T-helper 2 cell treated with Interferon-gamma antibody and Interleukin-4, amounts not matched to agents 5 μg/mL and 100 μg/mL, for 36 hours (primary cell): ENCODE measurements around the gene OBSCN.
"Not testable (repeated sequence)": the region's sequence is repeated elsewhere in the genome, so short reads cannot be mapped to it uniquely, and the experiment has no call there.

Experiments used
- DNase-seq: peaks from one replicate; pipeline ENCODE4 v3.0.0; 2021; ENCODE audit warnings: low spot score
- H3K27ac Mint-ChIP-seq: one replicate; pipeline ENCODE4 v1.8.0; 2021; ENCODE audit warnings: mild to moderate bottlenecking, mixed read lengths
- H3K27me3 Mint-ChIP-seq: one replicate; pipeline ENCODE4 v1.8.0; 2021; ENCODE audit warnings: low read depth, mixed read lengths
- H3K36me3 Mint-ChIP-seq: one replicate; pipeline ENCODE4 v1.8.0; 2021; ENCODE audit warnings: low read depth, mixed read lengths
- H3K4me1 Mint-ChIP-seq: one replicate; pipeline ENCODE4 v1.8.0; 2021; ENCODE audit warnings: low read depth, mixed read lengths
- H3K4me3 Mint-ChIP-seq: one replicate; pipeline ENCODE4 v1.8.0; 2022; ENCODE audit warnings: mild to moderate bottlenecking, moderate library complexity, mixed read lengths
- H3K9me3 Mint-ChIP-seq: one replicate; pipeline ENCODE4 v1.8.0; 2021; ENCODE audit warnings: mixed read lengths

The OBSCN gene

DNA sequence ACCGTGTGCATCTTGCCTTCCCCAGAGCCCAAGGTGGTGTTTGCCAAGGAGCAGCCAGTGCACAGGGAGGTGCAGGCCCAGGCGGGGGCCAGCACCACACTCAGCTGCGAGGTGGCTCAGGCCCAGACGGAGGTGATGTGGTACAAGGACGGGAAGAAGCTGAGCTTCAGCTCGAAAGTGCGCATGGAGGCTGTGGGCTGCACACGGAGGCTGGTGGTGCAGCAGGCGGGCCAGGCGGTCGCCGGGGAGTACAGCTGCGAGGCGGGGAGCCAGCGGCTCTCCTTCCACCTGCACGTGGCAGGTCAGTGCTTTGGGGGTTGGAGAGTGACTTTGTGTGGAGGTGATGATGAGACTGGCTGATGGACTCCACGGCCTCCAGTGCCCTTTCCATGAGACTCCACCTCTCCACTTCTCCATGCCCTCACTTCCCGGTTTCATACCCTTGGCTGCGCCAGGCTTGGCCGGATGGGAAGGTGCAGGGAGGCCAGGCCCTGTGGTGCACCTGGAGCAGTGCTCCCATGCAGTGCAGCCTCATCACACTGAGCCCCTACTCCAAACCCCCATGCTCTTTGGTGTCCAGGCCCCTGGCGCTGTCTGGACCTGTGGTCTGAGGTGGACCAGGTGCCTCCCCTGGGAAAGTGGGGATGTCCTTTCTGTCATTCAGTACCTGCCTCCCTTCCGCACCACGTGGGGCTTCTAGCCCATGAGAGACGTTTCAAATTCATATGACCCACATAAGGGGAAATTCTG is 49.0 kb downstream of the OBSCN start:
- no peaks in the 10 kb centered on the region for H3K27me3 Mint-ChIP-seq

DNA sequence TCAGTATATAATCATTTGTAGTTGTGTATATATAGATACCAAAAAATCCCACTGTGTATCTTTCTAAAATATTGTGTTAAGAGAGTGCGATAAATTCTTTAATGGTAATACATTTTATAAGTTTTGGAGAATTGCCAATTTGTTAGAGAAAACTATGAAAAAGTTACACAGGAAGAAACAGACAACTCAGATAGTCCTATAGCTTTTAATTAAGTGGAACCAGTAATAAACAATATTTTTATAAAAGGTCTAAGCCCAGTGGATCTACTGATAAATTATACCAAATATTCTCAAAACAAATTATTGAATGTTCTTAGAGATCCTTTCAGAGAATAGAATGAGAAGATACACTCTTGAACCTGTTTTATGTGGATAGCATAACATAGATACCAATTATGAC is 50.6 kb downstream of the OBSCN start:
- H3K36me3 Mint-ChIP-seq, result peaks cover 12% of the 10 kb centered on the region

More for the DNA sequence above, 49.0 kb downstream of the OBSCN start:
- H3K9me3 Mint-ChIP-seq, result peaks cover 4% of the 10 kb centered on the region
- no peak overlapping the region for H3K4me3 Mint-ChIP-seq
- H3K27ac Mint-ChIP-seq, result no peak overlapping the region
- H3K36me3 Mint-ChIP-seq, result peaks cover 20% of the 10 kb centered on the region
- no peak for DNase-seq
- H3K4me1 Mint-ChIP-seq, result no peaks in the 10 kb centered on the region

DNA sequence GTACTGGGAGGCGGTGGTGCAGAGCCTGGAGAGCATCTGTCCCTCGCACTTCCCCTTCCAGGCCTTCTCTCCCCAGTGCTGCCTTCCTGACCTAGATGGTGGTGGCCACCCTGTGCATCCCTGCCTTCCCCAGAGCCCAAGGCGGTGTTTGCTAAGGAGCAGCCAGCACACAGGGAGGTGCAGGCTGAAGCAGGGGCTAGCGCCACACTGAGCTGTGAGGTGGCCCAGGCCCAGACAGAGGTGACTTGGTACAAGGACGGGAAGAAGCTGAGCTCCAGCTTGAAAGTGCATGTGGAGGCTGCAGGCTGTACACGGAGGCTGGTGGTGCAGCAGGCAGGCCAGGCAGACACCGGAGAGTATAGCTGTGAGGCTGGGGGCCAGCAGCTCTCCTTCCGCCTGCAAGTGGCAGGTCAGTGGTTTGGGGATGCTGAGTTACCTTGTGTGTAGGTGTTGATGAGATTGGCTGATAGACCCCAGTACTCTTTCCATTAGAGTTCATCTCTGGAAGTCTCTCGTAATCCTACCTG is 51.6 kb downstream of the OBSCN start:
- Mint-ChIP-seq H3K9me3 (peaks cover 9% of the 10 kb centered on the region), H3K4me1 (no peaks in the 10 kb centered on the region), H3K36me3 (peaks cover 12% of the 10 kb centered on the region), H3K4me3 (no peak overlapping the region), H3K27me3 (no peaks in the 10 kb centered on the region), H3K27ac (no peak overlapping the region)
- no peak for DNase-seq

More for the DNA sequence above, 50.6 kb downstream of the OBSCN start:
- no peak overlapping the region for H3K4me3 Mint-ChIP-seq
- no peak for DNase-seq
- H3K27ac Mint-ChIP-seq, result no peak overlapping the region
- H3K27me3 Mint-ChIP-seq, result no peaks in the 10 kb centered on the region
- peaks cover 9% of the 10 kb centered on the region for H3K9me3 Mint-ChIP-seq
- no peaks in the 10 kb centered on the region for H3K4me1 Mint-ChIP-seq

DNA sequence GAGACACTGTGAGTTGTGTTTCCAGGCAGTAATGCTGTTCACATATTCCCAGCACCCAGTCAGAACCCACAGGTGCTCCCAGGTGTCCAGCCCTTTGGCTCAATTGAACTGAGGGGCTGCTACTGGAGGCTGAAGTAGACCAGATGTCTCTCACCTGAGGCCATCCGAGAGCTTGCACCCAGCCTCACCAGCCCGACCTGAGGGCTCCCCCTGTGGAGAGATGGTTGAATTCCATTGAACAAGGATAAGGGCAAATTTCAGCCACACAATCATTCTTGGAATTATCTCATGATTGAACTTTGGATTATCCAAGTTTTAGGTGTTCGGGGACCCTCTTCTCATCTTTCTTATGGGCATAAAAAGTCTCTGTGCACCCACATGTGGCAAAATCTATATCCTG is 52.1 kb downstream of the OBSCN start:
- no peak for DNase-seq
- H3K9me3 Mint-ChIP-seq, result peaks cover 9% of the 10 kb centered on the region
- no peak overlapping the region for H3K4me3 Mint-ChIP-seq
- no peaks in the 10 kb centered on the region for H3K27me3 Mint-ChIP-seq
- H3K4me1 Mint-ChIP-seq, result no peaks in the 10 kb centered on the region
- H3K36me3 Mint-ChIP-seq, result peaks cover 12% of the 10 kb centered on the region
- H3K27ac Mint-ChIP-seq, result no peak overlapping the region

DNA sequence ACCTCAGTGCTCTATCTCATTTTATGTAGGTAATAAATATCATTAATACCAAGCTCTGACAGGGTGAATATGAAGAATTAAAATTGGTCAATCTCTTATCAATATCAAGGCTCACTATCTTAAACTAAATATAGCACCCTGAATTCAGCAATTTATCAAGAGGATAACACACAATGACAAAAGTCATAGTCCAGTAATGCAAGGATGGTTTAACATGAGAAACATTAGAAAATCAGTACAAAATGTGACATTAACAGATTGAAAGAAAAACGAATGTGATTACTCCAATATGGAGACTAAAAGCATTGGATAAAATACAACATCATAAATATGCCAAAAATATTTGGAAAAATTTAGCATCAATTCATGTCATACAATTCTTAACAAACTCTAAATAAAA is 53.9 kb downstream of the OBSCN start:
- Mint-ChIP-seq H3K27ac (no peak overlapping the region), H3K4me3 (no peak overlapping the region), H3K4me1 (no peaks in the 10 kb centered on the region), H3K9me3 (peaks cover 9% of the 10 kb centered on the region), H3K36me3 (peaks cover 7% of the 10 kb centered on the region), H3K27me3 (no peaks in the 10 kb centered on the region)
- DNase-seq, result no peak

DNA sequence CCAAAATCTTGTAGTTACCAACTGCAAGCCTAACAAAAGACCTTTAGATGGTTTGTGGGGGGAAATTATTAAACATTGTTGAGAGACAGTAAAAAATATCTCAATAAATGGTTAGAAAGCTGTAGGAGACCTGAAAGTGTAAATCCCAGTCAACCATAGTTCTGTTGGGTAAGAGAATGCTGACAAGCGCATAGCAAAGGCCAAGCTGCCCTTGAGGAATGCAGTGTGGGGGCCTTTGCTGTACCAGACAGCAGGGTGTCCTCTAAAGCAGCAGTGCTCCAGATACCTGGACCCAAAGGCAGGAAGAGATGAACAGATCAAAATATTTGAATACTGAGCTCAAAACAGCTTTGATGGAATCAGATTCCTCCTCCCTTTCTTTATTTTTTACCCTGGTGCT is 54.6 kb downstream of the OBSCN start:
- peaks cover 9% of the 10 kb centered on the region for H3K9me3 Mint-ChIP-seq
- no peak overlapping the region for H3K4me3 Mint-ChIP-seq
- no peak overlapping the region for H3K27ac Mint-ChIP-seq
- H3K36me3 Mint-ChIP-seq, result peaks cover 7% of the 10 kb centered on the region
- no peaks in the 10 kb centered on the region for H3K27me3 Mint-ChIP-seq
- DNase-seq, result no peak
- H3K4me1 Mint-ChIP-seq, result peaks cover under 1% of the 10 kb centered on the region

DNA sequence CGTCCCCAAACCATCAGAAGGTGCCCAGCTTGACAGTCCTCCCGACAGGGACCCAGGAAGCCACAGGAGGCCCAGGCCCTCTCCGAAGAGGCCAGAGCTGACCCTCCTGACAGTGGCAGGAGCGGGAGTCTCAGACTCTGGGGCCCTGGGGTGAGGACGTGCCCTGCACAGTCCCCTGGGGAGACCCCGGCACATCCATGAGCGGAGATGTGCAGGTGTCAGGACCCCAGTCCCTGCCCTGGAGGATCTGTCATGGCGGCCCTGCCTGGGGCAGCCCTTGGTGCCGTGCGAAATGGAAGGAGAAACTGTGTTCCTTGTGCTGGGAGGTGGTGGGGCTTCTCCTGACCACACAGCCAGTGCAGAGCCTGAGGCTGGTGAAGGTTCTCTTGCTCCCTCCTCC is 55.8 kb downstream of the OBSCN start:
- no peak for DNase-seq
- peaks cover 7% of the 10 kb centered on the region for H3K36me3 Mint-ChIP-seq
- no peak overlapping the region for H3K27ac Mint-ChIP-seq
- H3K4me3 Mint-ChIP-seq, result no peak overlapping the region
- H3K4me1 Mint-ChIP-seq, result peaks cover 4% of the 10 kb centered on the region
- H3K9me3 Mint-ChIP-seq, result peaks cover 9% of the 10 kb centered on the region
- no peaks in the 10 kb centered on the region for H3K27me3 Mint-ChIP-seq

DNA sequence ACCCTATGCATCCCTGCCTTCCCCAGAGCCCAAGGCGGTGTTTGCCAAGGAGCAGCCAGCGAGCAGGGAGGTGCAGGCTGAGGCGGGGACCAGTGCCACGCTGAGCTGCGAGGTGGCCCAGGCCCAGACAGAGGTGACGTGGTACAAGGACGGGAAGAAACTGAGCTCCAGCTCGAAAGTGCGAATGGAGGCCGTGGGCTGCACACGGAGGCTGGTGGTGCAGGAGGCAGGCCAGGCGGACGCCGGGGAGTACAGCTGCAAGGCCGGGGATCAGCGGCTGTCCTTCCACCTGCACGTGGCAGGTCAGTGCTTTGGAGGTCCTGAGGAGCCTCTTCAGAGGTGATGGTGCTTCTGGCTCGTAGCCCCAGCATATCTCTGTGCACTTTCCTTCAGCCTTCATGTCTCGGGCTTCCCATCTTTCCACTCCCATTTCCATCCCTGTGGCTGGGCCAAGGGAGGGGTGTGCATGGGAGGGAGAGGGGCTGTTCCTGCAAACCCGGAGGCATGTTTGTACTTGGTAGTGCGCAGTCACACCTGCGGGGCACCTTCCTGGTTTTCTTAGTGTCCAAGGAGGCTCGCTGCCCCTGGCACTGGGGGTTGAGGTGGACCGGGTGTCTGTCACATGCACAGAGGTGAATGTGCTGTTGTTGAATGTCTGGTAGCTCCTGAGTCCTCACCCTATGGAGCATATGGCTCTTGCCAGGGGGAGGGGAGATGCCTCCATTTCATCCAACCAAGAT is 56.4 kb downstream of the OBSCN start:
- Mint-ChIP-seq H3K27me3 (no peaks in the 10 kb centered on the region), H3K36me3 (peaks cover 7% of the 10 kb centered on the region), H3K4me3 (no peak overlapping the region), H3K4me1 (peaks cover 4% of the 10 kb centered on the region), H3K27ac (no peak overlapping the region), H3K9me3 (peaks cover 9% of the 10 kb centered on the region)
- no peak for DNase-seq

DNA sequence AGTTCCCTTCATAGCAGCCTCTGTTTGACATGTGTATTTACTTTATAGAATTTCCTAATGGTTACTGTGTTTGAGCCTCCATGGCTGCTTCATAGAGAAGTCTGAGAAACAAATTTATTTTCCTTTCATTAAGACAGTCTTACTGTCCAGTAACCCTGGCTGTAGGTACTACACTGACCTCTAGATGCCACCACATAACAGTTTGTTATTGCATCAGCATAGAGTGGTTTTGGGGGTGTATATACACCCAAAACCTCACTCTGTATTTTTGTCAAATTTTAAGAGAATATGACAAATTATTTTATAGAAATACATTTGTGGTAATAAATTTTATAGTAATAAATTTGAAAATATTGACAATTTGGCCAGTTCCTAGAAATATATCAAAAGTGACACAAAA is 57.3 kb downstream of the OBSCN start:
- no peak overlapping the region for H3K27ac Mint-ChIP-seq
- no peak for DNase-seq
- H3K4me1 Mint-ChIP-seq, result peaks cover 4% of the 10 kb centered on the region
- H3K4me3 Mint-ChIP-seq, result no peak overlapping the region
- H3K36me3 Mint-ChIP-seq, result peaks cover 6% of the 10 kb centered on the region
- H3K9me3 Mint-ChIP-seq, result peaks cover 9% of the 10 kb centered on the region
- H3K27me3 Mint-ChIP-seq, result no peaks in the 10 kb centered on the region

DNA sequence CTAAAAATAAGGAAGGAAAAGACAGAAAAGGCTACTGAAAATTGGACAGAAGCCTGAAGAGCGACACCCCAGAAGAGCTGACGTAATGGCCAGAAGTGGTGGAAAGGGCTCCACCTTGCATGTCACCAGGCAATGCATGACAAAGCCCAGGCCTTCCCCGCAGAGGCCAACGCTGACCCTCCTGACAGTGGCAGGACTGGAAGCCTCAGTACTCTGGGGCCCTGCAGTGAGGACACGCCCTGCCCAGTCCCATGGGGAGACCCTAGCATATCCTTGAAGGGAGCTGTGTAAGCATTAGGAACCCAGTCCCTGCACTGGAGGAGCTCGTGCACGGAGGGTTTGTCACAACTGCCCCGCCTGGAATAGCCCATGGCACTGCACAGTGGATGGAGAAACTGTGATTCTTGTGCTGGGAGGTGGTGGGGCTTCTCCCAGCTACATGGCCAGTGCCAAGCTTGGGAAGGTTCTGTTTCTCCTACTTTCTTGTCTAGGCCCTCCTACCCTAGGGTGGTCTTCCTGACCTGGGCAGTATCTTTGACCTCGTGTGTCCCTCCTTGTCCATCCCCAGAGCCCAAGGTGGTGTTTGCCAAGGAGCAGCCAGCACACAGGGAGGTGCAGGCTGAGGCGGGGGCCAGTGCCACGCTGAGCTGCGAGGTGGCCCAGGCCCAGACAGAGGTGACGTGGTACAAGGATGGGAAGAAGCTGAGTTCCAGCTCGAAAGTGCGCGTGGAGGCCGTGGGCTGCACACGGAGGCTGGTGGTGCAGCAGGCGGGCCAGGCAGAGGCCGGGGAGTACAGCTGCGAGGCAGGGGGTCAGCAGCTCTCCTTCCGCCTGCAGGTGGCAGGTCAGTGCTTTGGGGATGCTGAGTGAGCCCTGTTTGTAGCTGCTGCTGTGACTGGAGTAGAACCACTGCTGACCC is 60.4 kb downstream of the OBSCN start:
- DNase-seq, result no peak
- Mint-ChIP-seq H3K4me3 (no peak overlapping the region), H3K9me3 (no peaks in the 10 kb centered on the region), H3K27ac (no peak overlapping the region), H3K36me3 (no peaks in the 10 kb centered on the region), H3K4me1 (peaks cover 4% of the 10 kb centered on the region), H3K27me3 (no peaks in the 10 kb centered on the region)

DNA sequence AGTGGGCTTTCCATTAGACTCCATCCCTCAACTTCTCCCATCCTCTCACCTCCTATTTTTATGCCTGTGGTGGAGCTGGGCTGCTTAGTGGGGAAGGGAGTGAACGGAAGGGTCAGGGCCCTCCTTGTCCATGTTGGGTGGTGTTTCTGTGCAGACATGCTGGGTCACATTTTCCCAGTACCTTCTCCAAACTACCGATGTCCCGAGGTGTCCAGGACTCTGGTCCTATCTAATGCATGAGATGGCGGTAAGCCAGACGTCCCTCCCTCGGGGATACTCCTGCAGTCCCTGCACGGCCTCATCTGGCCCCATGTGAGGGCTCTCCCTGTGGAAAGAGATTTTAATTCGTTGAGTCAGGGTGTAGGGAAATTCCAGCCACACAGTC is 61.0 kb downstream of the OBSCN start:
- H3K27ac Mint-ChIP-seq, result no peak overlapping the region
- H3K4me3 Mint-ChIP-seq, result no peak overlapping the region
- no peaks in the 10 kb centered on the region for H3K9me3 Mint-ChIP-seq
- H3K36me3 Mint-ChIP-seq, result no peaks in the 10 kb centered on the region
- no peak for DNase-seq
- peaks cover 4% of the 10 kb centered on the region for H3K4me1 Mint-ChIP-seq
- H3K27me3 Mint-ChIP-seq, result no peaks in the 10 kb centered on the region

DNA sequence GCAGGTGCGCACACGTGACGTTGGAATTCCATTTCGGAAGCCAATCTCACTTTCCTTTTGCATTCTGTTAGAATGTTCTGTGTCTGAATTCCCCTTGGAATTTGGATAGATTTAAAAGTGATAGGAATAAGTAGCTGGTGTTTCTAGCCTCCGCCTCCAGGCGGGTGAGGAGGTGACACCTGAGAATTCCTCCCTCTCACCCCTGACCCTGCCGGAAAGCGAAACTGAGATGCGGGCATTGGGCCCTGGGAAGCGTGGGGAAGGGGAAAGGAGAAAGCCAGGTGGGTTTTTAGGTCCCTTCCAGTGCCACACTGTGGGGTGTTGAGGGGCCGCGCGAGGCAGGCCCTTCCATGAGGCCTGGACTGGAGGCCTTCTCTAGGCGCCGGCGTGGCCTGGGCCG is 61.6 kb downstream of the OBSCN start:
- not testable (repeated sequence) for H3K9me3 Mint-ChIP-seq, H3K36me3 Mint-ChIP-seq, H3K4me1 Mint-ChIP-seq, H3K4me3 Mint-ChIP-seq, DNase-seq, H3K27me3 Mint-ChIP-seq, H3K27ac Mint-ChIP-seq

DNA sequence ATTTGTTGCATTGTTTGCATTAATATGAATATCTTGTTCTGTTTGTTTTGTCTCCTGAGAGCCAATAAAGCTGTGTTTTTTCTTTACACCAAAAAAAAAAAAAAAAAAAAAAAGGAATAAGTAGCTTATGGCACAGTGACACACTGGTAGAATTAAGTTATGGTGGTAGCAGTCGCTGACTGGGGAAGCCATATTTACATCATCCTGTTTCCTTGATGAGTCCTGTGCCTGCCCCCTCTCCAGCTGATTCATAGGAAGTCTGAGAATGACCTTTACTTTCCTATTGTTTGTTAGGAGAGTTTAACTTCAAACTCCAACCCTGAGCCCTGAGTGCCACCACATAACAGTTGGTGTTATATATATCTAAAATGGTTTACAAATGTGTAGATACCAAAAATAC is 62.2 kb downstream of the OBSCN start:
- Mint-ChIP-seq H3K9me3 (no peaks in the 10 kb centered on the region), H3K27me3 (no peaks in the 10 kb centered on the region)
- no peak for DNase-seq

More for the DNA sequence above, 62.2 kb downstream of the OBSCN start:
- Mint-ChIP-seq H3K4me1 (peaks cover 6% of the 10 kb centered on the region), H3K36me3 (no peaks in the 10 kb centered on the region), H3K4me3 (no peak overlapping the region), H3K27ac (no peak overlapping the region)
